HepG2 (cell line): ENCODE measurements around the gene SLC4A2. TPM values are rescaled to one million over a fixed set of nuclear protein-coding genes. Genes with fewer than 3 reads are reported as not detected.
A peak's percentile ranks its signal among the peaks of the same experiment; 100 is the strongest.

Experiments used
- DNMT1 ChIP-seq: sonication (generic); formaldehyde crosslinking; IDR thresholded peaks from 2 replicates; pipeline ENCODE4 v1.5.1; 2020; ENCODE audit warnings: mild to moderate bottlenecking, missing genetic modification reagents
- E2F5 ChIP-seq: sonication (generic); formaldehyde crosslinking; conservative IDR thresholded peaks from 2 replicates; pipeline ENCODE4 v1.4.0; 2020; ENCODE audit warnings: missing genetic modification reagents
- LRRFIP1 ChIP-seq: sonication (generic); formaldehyde crosslinking; conservative IDR thresholded peaks from 2 replicates; pipeline ENCODE4 v1.4.0; 2020; ENCODE audit warnings: missing genetic modification reagents
- POLR2AphosphoS2 ChIP-seq: IDR thresholded peaks from 2 replicates; pipeline ENCODE4 v1.6.1; 2011; ENCODE audit warnings: low read depth, low read length, improper control_type of control experiment
- POLR2G ChIP-seq: fragments of 200-400 bp; formaldehyde crosslinking; IDR thresholded peaks from 2 replicates; pipeline ENCODE4 v1.6.1; 2018; ENCODE audit warnings: mild to moderate bottlenecking, low read depth, low read length, moderate library complexity
- RERE ChIP-seq: IDR thresholded peaks from 2 replicates; pipeline ENCODE4 v1.6.1; 2016; ENCODE audit warnings: low read depth, missing genetic modification reagents, missing compliant biosample characterization
- STAG1 ChIP-seq: sonication (generic); formaldehyde crosslinking; IDR thresholded peaks from 2 replicates; pipeline ENCODE4 v1.4.0; 2020; ENCODE audit warnings: missing genetic modification reagents
- TBP ChIP-seq: sonication (generic); formaldehyde crosslinking; IDR thresholded peaks from 2 replicates; pipeline ENCODE4 v1.5.0; 2020; ENCODE audit warnings: missing genetic modification reagents
- ZBTB34 ChIP-seq: sonication (generic); formaldehyde crosslinking; IDR thresholded peaks from 2 replicates; pipeline ENCODE4 v1.8.0; 2022; ENCODE audit warnings: mild to moderate bottlenecking, missing genetic modification reagents
- ZFAT ChIP-seq: sonication (generic); formaldehyde crosslinking; conservative IDR thresholded peaks from 2 replicates; pipeline ENCODE4 v1.8.1; 2023; ENCODE audit warnings: missing genetic modification reagents, inconsistent platforms
- ZIK1 ChIP-seq: sonication (generic); formaldehyde crosslinking; IDR thresholded peaks from 2 replicates; pipeline ENCODE4 v1.5.0; 2020; ENCODE audit warnings: mild to moderate bottlenecking, low read depth, missing genetic modification reagents, borderline replicate concordance
- ZKSCAN8 ChIP-seq: IDR thresholded peaks from 2 replicates; pipeline ENCODE4 v1.6.1; 2016; ENCODE audit warnings: borderline replicate concordance, missing genetic modification reagents, missing compliant biosample characterization
- ZNF143 ChIP-seq: sonication (generic); formaldehyde crosslinking; IDR thresholded peaks from 2 replicates; pipeline ENCODE4 v1.4.0; 2020; ENCODE audit warnings: missing genetic modification reagents
- ZNF230 ChIP-seq: sonication (generic); formaldehyde crosslinking; IDR thresholded peaks from 2 replicates; pipeline ENCODE4 v1.4.0; 2020; ENCODE audit warnings: mild to moderate bottlenecking, missing genetic modification reagents
- ZNF232 ChIP-seq: sonication (generic); formaldehyde crosslinking; IDR thresholded peaks from 2 replicates; pipeline ENCODE4 v1.4.0; 2020; ENCODE audit warnings: missing genetic modification reagents, borderline replicate concordance
- ZNF264 ChIP-seq: sonication (generic); formaldehyde crosslinking; IDR thresholded peaks from 2 replicates; pipeline ENCODE4 v1.4.0; 2020; ENCODE audit warnings: missing genetic modification reagents
- ZNF30 ChIP-seq: sonication (generic); formaldehyde crosslinking; IDR thresholded peaks from 2 replicates; pipeline ENCODE4 v1.5.0; 2020; ENCODE audit warnings: mild to moderate bottlenecking, missing genetic modification reagents
- ZNF33B ChIP-seq: sonication (generic); formaldehyde crosslinking; IDR thresholded peaks from 2 replicates; pipeline ENCODE4 v1.5.1; 2020; ENCODE audit warnings: mild to moderate bottlenecking, missing genetic modification reagents
- ZNF382 ChIP-seq: sonication (generic); formaldehyde crosslinking; IDR thresholded peaks from 2 replicates; pipeline ENCODE4 v1.5.0; 2020; ENCODE audit warnings: missing genetic modification reagents, mild to moderate bottlenecking, borderline replicate concordance
- ZNF83 ChIP-seq: sonication (generic); formaldehyde crosslinking; IDR thresholded peaks from 2 replicates; pipeline ENCODE4 v1.4.0; 2020; ENCODE audit warnings: missing genetic modification reagents, mild to moderate bottlenecking, borderline replicate concordance
- polyA plus RNA-seq, 8 experiments: library from polyadenylated mRNA; depleted of rRNA in 3 of 8; stranded (reverse) in 7 of 8; unstranded in 1 of 8; fragments of >200 nt; fragmentation: Illumina TruSeq in 4 of 8; extraction: Trizol in 4 of 8; gene quantifications; 2 replicates each; pipeline versions ENCODE4 v1.2.1 to v1.2.3, GENCODE V29; 2011 to 2016; ENCODE audit warnings: low read depth in 4 of 8, missing spikeins in 1 of 8, mixed read lengths in 1 of 8; ENCODE audit not compliant: insufficient read depth in 1 of 8
- total RNA-seq, 5 experiments: library from RNA; depleted of rRNA; stranded (reverse); fragments of >200 nt; fragmentation: Illumina TruSeq; extraction: Trizol; gene quantifications; 2 replicates each; pipeline ENCODE4 v1.2.3, GENCODE V29; 2016; ENCODE audit warnings: low read depth in 1 of 5

SLC4A2 gene
- total and polyA plus RNA-seq, 2 of the 13 experiments (the other 11 are each of a cell fraction or from before 2014, with no cell fraction given), result 51.9 to 73.4 TPM

- TF ChIP-seq ZNF30 (no peak), STAG1 (CRISPR knock-in tag) (no peak), ZNF33B (CRISPR knock-in tag) (no peak), ZIK1 (no peak), TBP (CRISPR knock-in tag) (peak; percentile 91; the same call in 1 of the 2 replicates), E2F5 (CRISPR knock-in tag) (no peak), ZNF83 (CRISPR knock-in tag) (no peak), ZNF264 (CRISPR knock-in tag) (0 out of 2 replicates have a peak, but pooled peaks have one; percentile 36), ZNF230 (CRISPR knock-in tag) (0 out of 2 replicates have a peak, but pooled peaks have one; percentile 36), RERE (no peak), ZNF232 (CRISPR knock-in tag) (peak; percentile 61; the same call in 1 of the 2 replicates), ZKSCAN8 (no peak; the same call in 1 of the 2 replicates), LRRFIP1 (no peak), ZFAT (CRISPR knock-in tag) (no peak), POLR2AphosphoS2 (no peak), POLR2G (peak; percentile 89), DNMT1 (CRISPR knock-in tag) (no peak), ZNF143 (peak; percentile 95), ZNF382 (CRISPR knock-in tag) (no peak), ZBTB34 (no peak)
These were observed 1.2 kb upstream of the SLC4A2 start (continued) for GRCh38 chr7:151057989-151058780.
